ENCODE data around the gene ASB7.
A peak's percentile ranks its signal among the peaks of the same experiment; 100 is the strongest.
"Not testable (repeated sequence)": the region's sequence is repeated elsewhere in the genome, so short reads cannot be mapped to it uniquely, and the experiment has no call there.

ASB7 gene

DNA sequence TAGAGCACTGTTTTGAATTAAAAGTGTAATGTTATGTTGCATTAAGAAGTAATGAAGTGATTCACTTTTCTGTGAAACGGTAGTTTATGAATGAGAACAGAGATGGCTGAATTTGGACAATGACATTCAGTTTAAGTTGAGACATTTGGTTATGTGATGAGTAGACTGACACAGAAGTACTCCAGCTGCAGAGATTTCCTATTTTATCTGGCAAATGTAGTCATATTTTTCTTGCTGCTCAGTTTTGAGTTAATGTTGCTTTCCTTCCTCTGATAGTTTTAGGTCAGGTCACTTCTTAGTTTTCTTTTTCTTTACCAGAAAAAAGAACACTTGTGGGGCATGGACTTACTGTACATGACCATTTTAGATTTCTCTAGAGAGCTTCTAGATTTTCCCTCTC is 51.2 kb downstream of the ASB7 start:
- no peak for DNase-seq

- no peak for DNase-seq
These were observed 56.5 kb downstream of the ASB7 start for GRCh38 chr15:100658895-100659294.

DNA sequence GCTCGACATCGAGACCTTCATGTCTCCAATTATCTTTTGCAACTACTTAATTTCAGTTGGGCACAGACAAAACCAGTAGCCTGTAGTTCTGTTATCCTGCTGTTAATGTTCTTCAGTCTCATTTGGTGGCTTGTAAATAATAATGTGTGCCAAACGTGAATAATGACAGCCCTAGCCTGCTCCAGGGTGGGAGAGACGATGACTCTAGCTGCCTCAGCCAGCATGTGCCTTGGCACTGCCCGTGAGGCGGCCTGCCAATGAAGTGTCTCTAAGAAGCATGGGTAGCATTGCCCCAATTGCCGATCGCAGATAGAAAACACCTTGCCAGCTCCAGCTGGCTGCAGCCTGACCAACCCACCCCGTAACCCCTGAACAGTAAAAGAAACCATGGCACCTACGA is 58.8 kb downstream of the ASB7 start:
- no peak for DNase-seq

DNA sequence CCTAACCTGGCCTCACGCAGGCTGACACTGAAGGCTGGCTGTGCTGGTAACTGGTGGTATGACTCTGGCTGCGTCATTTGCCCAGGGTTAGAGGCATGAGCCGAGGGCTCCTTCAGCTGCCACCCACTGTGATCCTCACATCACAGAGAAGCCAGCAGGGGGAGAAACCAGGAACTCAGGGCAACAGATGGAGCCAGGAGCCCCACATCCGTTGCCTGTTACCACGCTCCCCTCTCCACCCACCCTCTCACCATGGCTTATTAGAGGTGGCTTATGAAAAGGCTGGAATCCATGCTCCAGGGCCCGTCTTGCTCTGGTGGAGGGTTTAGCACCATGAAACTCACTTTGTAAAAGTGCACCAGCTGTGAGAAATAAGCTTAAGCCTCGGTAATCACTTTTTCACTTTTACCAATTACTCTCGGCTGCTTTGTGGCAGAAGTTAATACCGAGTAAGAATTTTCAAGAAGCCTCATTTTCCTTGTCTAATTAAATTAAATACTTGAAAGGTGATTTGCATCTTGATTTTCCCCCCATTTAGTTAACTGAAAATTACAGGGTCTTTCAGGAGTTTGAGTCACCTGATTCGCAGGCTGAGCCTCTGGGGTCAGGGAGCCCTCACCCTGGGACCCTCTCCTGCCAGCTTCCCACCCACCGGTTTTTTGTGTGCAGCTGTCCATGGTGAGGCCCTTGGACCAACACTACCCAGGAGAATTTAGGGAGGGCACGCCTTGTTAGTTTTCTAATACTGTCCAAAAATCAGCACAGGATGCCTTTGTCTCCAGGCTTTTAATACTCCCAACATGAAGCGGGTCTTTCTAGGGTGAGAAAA is 60.9 kb downstream of the ASB7 start:
- DNase-seq: no peak

- DNase-seq: no peak
These were observed 61.5 kb downstream of the ASB7 start for GRCh38 chr15:100663915-100664281.

GRCh38 chr15:100665570-100665969 is 63.2 kb downstream of the ASB7 start:
- DNase-seq: no peak

- no peak for DNase-seq
These were observed 65.3 kb downstream of the ASB7 start for GRCh38 chr15:100667405-100668347.

DNA sequence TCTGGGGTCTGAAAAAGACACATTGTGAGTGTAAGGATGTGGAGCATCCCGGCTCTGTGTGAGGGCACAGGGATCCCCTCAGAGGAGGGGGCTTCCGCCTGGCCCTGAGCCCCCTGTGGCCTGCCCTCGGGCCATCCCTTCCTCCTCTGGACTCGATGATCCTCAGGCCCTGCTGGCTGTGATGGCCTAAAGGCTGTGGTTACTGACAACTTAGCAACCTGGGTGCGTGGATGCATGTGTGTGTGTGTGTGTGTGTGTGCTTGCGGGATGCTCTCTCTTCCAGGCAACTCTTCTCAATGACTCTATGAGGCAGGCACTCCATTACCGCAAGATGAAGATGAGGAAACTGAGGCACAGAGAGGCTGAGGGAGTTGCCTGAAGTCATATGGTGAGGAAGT is 66.0 kb downstream of the ASB7 start:
- DNase-seq: no peak

DNA sequence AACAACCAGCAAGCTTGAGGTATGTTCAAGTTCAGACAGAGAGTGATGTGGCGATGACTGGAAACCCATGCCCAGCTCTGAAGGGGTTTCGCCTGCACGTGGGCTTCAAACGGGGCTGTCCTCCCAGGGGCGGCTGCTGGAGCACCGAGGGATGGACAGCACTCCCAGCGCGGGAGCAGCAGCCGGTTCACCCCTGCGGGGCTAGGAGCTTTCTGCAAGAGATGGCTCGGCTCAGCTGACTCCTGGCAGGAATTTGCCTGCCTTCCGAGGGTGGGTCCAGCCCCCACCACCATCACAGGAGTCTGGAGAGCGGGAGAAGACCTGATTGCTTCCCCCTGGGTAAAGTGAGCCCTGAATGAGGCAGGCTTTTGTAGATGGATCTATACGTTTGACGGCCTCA is 66.9 kb downstream of the ASB7 start:
- DNase-seq: no peak

DNA sequence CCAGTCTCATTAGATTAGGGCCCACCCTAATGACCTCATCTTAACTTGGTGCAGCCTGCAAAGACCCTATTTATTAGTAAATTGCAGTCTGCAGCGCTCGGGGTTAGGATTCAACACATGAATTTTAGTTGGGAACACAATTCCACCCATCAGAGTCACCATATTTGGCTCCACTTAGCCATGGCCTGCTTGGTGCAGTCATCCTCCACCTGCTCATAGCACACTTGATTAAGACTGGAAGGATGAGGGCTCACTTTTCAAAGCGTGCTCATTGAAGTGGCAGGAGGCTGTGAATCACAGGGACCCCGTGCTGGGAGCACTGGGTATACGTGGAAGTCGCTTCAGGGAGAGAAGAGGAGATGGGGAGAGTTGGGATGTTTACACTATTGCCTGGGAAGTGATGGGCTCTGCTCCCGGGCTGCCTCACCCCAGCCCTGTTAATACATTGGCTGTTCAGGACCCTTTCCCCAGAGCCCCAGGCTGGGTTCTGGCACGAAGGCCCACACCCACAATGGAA is 68.2 kb downstream of the ASB7 start:
- DNase-seq: no peak

GRCh38 chr15:100671124-100671680 is 68.8 kb downstream of the ASB7 start:
- DNase-seq: no peak

- peak; percentile 13 for DNase-seq
These were observed 69.6 kb downstream of the ASB7 start for GRCh38 chr15:100671858-100672543.

GRCh38 chr15:100672959-100673358 is 70.6 kb downstream of the ASB7 start:
- no peak for DNase-seq

DNA sequence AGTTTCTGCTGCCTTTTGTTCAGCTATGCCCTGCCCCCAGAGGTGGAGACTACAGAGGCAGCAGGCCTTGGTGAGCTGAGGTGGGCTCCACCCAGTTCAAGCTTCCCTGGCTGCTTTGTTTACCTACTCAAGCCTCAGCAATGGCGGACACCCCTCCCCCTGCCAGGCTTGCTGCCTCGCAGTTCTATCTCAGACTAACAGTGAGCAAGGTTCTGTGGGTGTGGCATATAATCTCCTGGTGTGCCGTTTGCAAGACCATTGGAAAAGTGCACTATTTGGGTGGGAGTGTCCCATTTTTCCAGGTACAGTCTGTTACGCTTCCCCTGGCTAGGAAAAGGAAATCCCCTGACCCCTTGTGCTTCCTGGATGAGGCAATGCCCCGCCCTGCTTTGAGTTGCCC is 76.8 kb downstream of the ASB7 start:
- DNase-seq: not testable (repeated sequence)

DNA sequence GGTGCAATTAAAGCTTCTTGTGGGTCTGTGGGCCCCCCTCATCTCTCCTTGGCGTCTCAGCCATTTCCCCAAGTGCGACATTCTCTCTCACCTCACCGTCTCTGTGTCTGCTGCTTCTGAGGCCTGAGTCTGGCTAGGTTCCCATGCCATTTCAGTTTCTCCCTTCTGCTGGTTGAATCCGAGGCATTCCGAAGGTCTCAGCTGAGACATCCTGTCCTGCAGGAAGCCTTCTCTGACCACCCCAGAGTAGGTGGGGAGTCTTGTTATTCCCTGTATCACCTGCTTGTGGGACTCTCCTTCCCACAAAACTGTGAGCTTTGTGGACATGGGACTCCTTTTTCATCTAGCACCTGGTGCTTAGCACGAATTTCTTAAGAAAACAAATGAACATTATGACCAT is 78.3 kb downstream of the ASB7 start:
- no peak for DNase-seq

GRCh38 chr15:100681335-100681746 is 79.0 kb downstream of the ASB7 start:
- DNase-seq: no peak

DNA sequence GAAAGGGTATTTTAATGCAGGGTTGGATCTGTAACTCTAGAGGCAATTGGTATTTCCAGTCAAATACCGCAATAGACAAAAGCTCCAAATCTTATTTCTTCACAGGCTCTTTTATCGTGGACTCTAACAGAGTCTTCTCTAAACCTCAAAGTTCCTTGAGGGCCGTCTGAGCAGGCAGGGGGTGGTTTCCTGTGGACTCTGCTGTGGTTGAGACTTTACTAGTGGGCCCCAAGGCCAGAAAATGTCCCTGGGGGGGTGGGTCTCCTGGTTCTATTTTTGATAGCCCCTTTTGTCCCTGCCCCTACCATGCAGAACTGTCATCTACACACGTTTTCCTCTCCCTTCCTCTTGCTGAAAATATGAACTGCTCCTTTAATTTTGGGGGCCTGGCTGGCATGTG is 80.1 kb downstream of the ASB7 start:
- no peak for DNase-seq

DNA sequence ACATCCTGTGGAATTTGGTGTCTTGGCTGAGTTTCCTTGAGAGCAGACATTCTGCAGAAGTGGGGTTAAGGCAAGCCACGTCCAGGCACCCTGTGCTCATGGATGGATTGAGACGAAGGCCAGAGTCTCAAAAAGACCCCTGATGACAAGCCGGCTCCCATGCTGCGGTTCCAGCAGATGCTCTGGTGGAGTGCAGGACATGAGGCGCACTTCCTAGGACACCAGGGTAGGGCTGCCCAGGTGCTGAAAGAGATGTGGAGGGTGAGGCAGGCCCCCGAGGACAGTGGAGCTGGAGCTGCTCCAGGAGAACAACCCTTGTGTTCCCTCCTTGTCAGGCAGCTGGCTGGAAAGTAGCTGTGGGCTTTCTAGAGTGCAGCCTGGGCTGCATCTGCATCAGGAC is 81.0 kb downstream of the ASB7 start:
- no peak for DNase-seq

DNA sequence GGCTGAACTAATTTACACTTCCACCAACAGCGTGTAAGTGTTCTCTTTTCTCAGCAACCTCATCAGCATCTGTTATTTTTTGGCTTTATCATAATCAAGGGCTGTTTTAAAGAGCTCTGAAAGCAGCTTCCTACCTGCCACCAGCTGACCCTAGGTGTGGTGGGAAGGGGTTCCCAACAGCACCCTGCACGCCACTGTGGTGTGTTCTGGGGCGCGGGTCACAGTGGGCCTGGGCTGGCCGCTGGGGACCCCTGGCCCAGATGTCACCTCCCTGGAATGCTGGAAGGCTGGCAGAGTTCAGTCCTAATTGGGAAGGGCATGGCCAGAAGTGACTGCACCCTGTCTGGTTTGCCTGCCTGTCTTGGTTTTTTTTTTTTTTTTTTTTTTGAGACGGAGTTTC is 82.2 kb downstream of the ASB7 start:
- DNase-seq: no peak

GRCh38 chr15:100686021-100686724 is 83.8 kb downstream of the ASB7 start:
- no peak for DNase-seq

- no peak for DNase-seq
These were observed 84.5 kb downstream of the ASB7 start for GRCh38 chr15:100686725-100687473.

Measured in suppressor macrophage treated with lipopolysaccharide for 4 hours (primary cell).